HG03159 (cell line): ENCODE measurements around the gene P2RY6.
A peak's percentile ranks its signal among the peaks of the same experiment; 100 is the strongest.

Experiments
- ATAC-seq: cut with Tn5 transposase; IDR thresholded peaks from one replicate; pipeline ENCODE4 v1.9.1; 2021; ENCODE audit warnings: mild to moderate bottlenecking, moderate library complexity; ENCODE audit not compliant: unreplicated experiment

Gene P2RY6

DNA sequence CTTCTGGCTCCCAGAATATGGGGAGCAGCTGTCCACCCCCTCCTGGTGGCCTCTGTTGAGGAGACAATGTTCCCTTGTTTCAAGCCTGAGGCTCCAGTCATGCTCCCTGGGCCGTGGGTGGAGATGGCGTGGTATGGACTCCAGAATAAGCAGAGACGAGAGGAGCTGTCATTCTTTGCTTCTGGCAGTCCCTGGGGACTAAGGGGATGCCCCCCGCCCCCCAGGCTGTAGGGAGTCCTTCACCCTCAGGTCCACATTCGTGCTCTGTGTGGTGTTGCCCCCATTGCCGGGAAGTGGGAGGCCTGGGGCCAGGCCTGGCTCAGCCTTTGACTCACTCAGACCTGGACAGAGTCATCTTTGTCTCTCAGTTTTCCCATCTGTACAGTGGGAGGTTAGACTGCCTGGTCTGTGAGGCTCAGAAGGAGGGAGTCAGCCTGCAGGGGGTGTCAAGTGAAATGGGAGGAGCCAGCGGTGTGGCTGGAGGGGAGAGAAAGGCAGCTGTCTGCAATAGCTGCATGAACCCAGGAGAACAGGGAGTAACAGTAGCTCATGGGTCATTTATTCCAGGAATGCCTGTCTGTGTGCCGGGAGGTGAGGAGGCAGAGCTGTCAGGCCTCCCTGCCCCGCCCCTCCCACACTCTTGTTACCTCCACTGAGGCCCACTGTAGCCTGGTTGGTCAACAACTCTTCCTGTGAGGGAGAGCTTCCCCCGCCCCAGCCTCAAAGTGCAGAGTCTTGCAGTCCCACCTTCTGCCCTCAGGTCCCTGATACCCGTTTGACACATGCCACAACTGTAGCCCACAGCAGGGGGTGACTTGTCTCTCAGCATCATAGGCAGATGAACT is 42.2 kb downstream of the P2RY6 start:
- no peak for ATAC-seq

- ATAC-seq = no peak
Observed at GRCh38 chr11:73315293-73316020, 43.3 kb downstream of the P2RY6 start.

GRCh38 chr11:73316422-73316821 is 44.3 kb downstream of the P2RY6 start:
- no peak for ATAC-seq

- ATAC-seq = no peak
Observed at GRCh38 chr11:73317373-73317772, 45.2 kb downstream of the P2RY6 start.

- ATAC-seq = no peak
Observed at GRCh38 chr11:73317803-73318202, 45.7 kb downstream of the P2RY6 start.

- no peak for ATAC-seq
Observed at GRCh38 chr11:73318501-73319011, 46.4 kb downstream of the P2RY6 start.

DNA sequence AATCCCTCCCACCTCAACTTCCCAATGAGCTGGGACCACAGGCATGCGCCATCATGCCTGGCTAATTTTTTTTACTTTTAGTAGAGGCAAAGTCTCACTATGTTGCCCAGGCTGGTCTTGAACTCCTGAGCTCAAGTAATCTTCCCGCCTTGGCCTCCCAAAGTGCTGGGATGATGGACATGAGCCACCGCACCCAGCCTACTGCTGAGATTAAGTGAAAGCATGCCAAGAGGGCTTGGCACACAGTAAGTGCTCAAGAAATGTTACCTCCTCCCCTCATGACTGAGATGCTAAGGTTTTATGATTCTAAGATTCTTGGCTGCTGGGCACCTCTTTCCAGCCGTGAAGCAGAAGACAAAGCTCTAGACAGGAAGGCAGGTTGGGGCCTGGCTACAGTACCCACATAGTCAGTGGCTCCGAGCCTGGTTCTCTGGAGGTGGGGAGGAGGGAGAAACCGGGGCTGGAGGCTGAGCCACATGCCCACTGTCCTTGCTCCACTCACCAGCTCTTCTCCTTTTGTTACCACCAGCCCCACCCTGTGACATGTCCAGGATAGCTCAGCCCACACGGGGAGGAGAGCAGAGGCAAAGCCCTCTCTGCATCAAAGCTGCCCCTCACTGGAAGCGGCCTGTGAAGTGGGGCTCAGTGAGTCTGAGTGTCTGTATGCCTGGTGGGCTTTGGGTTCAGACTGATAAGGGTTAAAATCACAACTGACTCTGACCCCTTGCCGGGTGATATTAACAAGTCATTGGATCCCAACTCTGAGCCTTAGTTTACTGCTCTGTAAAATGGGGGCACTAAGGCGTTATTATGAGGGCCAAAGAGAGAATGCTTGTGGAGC is 48.8 kb downstream of the P2RY6 start:
- no peak for ATAC-seq

GRCh38 chr11:73321604-73322381 is 49.7 kb downstream of the P2RY6 start:
- no peak for ATAC-seq

GRCh38 chr11:73322382-73323306 is 50.5 kb downstream of the P2RY6 start:
- ATAC-seq = no peak

DNA sequence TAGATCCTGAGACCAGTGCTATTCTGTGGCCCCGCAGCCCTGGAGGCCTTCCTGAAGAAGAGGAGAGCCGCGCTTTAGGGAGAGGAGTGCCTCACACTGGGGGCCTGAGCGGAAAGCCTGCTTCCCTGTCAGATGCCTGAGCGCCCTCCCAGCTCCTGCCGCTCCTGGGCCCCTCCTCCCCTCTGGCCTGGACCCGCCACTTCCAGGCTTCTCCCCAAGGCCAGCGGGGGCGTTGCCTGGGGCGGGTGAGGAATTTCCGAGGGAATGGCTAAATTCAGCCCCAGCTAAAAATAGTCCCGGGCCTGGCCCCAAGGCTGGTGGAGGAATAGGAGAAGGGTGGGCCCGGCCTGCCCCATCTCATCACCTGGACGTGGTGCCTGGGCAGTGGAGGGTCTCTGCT is 51.3 kb downstream of the P2RY6 start:
- ATAC-seq = no peak

GRCh38 chr11:73324116-73324515 is 52.0 kb downstream of the P2RY6 start:
- ATAC-seq = no peak

DNA sequence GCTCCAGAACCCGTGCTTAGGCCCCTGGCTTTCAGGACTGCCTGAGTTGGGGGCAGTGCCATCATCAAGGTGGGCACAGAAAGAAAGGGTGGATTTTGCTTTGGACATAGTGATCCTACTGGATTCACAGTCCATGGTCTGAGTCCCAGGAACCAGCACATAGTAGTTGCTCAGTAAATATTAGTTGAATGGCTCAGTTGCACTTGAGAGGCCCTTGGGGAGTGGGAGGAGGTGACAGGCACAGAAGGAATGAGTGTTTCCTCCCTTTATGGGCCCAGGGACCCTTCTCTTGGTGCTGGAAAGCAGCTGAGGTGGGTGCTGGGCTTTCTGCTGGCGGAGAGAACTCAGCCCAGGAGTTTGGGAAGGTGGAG is 52.5 kb downstream of the P2RY6 start:
- no peak for ATAC-seq

DNA sequence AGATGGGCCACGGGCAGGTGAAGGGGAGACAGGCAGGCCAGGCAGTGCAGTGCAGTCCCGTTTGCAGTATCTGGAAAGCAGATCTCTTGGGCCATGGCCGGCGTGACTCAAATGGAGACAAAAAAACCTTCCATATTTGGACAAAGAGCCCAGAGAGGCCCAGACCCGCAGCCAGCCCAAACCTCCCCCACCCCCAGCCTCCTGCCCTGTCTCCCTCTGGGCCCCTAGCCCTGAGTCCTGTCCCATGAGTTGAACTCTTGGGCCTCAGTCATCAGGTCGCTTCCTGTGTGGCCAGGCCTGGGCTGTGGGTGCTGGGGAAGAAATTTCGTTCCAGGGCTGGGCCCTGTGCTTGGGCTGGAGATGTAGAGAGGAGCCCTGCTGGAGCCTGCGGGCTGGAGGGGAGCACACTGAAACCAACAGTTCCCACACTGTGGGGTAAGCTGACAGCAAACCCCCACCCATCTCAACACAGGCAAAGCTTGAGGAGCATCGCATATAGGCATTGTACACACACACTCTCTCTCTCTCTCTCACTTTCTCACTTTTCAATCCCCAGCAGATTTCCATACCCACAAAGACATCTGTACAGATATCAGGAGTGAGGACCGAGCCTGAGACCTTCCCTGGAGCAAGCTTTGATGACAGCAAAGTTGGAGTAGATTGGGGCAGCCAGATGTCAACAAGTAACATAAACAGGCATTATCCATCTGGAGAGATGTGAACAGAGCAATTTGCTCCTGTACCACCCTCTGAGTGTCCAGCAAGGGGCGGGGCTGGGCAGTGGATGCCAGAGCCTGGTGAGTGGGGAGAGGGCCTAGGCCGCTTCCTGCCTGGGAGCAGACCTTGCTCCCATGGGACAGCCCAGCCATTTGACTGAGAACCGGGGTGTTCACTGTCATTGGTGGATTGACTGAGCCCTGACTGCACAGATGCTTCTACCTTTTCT is 53.2 kb downstream of the P2RY6 start:
- ATAC-seq = peak; percentile 68

- ATAC-seq = no peak
Observed at GRCh38 chr11:73326929-73327811, 55.0 kb downstream of the P2RY6 start.

- no peak for ATAC-seq
Observed at GRCh38 chr11:73327812-73328364, 55.8 kb downstream of the P2RY6 start.

GRCh38 chr11:73330569-73331093 is 58.5 kb downstream of the P2RY6 start:
- no peak for ATAC-seq
